HFF-Myc (cell line): ENCODE data around the gene UBE2QL1.

Source experiments
- DNase-seq: peaks from one replicate; pipeline ENCODE4 v3.0.0-alpha.2; 2011; ENCODE audit warnings: low read depth; ENCODE audit errors: extremely low read depth
- H3K4me3 ChIP-seq: replicated peaks from 2 replicates; pipeline ENCODE4 v1.5.1; 2011; ENCODE audit warnings: low read depth, mild to moderate bottlenecking, control low read depth, low read length
- CTCF ChIP-seq: IDR thresholded peaks from 2 replicates; pipeline ENCODE4 v1.5.1; 2012; ENCODE audit warnings: mild to moderate bottlenecking, low read depth, low read length, control low read depth; ENCODE audit errors: missing control alignments

UBE2QL1 gene

DNA sequence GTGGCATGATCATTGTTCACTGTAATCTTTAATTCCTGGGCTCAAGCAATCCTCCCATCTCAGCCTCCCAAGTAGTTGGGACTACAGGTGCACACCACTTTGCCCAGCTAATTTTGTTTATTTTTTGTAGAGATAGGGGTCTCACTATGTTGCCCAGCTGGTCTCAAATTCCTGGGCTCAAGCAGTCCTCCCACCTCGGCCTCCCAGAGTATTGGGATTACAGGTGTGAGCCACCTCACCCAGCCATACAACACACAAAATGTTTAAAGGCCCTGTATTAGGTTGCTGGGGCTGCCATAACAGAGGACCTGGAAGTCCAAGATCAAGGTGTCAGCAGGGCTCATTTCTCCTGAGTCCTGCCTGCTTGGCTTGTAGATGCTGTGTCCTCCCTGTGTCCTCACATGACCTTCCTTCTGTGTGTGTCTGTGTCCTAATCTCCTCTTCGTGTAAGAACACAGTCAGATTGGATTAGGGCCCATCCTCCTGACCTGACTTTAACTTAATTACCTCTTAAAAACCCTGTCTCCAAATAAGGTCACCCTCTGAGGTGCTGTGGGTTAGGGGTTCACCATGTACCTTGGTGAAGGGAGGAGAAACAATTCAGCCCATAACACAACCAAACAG, 5.4 kb downstream of the UBE2QL1 start:
- DNase-seq: no peak
- no peak overlapping the region for H3K4me3 ChIP-seq
- no peak for TF ChIP-seq CTCF

GRCh38 chr5:6454628-6455053, 6.0 kb downstream of the UBE2QL1 start:
- no peak overlapping the region for H3K4me3 ChIP-seq
- no peak for TF ChIP-seq CTCF
- DNase-seq: no peak

DNA sequence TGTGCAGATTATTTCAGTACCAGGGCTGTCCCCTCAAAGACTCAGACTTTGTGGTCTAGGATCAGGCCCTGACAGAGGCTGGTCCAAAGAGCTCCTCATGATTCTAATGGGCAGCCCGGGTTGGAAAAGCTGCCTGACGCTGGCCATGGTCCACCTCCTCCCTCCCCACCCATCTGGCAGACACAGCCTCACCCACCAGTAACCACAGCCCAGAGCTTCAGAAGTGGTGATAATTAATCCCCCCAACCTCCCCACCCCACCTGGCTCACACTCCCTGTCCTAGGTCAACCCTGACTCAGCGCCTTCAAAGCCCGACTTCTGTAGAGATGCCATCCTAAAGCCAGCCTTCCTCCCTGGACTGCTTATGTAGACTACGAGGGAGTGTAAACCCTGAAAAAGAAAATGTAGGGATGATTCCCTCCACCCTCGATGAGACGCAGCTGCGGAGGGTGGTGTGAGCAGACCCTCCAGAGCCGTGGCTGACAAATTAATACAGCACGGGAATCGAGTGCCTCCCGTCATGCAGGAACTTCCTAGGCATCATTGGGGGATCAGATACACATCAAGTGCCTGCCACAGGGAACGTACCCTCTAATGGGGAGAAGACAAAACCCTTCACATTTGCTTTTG, 7.0 kb downstream of the UBE2QL1 start:
- H3K4me3 ChIP-seq: no peak overlapping the region
- no peak for TF ChIP-seq CTCF
- no peak for DNase-seq

DNA sequence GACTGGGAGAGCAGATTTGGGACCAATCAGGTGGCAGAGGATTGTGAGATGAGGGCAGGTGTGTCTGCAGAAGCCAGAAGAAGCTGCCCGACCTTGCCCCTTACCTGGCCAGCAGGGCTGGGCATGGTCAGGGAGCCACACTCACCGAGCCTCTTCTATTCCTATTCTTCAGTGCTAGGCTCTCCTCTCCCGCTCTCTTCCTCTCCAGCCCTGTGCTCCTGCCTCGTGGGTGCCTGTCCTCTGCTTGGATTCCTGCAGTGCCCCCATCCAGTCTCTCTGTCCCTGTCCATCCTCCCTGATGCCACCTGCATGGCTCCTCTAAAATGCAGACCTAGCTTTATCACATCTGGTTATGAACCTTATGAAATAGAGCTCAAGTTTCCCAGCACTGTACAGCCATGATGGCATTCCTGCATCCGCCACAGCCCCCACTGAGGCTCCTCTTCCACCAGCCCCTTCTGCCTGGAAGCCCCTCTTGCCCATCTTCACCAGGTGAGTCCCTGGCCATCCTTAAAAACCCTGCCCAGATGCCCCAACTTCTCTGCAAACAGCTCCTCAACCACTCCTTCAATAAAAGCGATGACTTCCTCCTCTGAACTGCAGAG, 8.2 kb downstream of the UBE2QL1 start:
- TF ChIP-seq CTCF: no peak
- no peak for DNase-seq

DNA sequence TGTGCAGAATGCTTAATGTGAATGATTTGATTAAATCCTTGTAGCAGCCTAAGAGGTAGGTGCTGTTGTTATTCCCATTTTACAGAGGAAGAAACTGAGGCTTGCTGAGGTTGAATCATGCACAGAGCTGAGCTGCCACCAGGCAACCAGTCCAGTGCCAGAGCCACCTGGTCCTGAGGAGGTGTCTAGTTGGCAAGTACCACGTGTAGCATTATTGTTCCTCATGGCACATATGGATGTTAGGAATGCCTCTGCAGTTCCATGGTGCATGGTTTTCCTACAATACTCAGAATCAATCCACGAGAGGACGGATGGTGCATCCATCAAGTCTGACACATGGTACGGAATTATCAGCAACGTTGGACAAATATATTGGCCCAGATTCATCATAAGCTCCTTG, 8.9 kb downstream of the UBE2QL1 start:
- no peak for DNase-seq
- H3K4me3 ChIP-seq: no peak overlapping the region
- no peak for TF ChIP-seq CTCF

More for the DNA sequence above, 8.2 kb downstream of the UBE2QL1 start:
- no peak overlapping the region for H3K4me3 ChIP-seq

DNA sequence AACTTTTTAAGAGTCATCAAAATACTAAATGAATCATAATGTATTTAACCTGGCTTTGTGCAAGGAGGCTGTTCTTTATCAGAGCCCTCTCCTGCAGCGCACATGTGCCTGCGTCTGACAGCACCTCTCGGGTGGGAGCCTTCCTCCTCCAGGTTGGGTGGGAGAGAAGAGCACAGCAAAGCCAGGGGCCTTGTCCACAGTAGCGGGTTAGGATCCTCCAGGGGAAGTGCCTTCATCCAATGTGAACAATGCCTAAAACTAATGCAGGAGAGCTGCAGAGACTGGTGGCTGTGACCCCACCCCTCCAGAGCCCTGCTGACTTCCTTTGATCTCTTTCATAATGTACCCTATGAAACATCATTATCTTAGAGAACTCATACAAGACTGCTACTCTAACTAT, 10.2 kb downstream of the UBE2QL1 start:
- no peak overlapping the region for H3K4me3 ChIP-seq
- no peak for TF ChIP-seq CTCF
- no peak for DNase-seq
